BE2C (cell line): ENCODE results near the gene ATXN10.

Experiments used
- DNase-seq: peaks from one replicate; pipeline ENCODE4 v3.0.0-alpha.2; 2020
- H3K27me3 ChIP-seq: fragments of 250-450 bp; sonication (Bioruptor Pico); 2 replicates; pipeline ENCODE4 v1.5.1; 2020; ENCODE audit warnings: mild to moderate bottlenecking
- H3K36me3 ChIP-seq: fragments of 250-450 bp; sonication (Bioruptor Pico); 2 replicates; pipeline ENCODE4 v1.5.1; 2020; ENCODE audit warnings: mild to moderate bottlenecking
- H3K4me1 ChIP-seq: fragments of 250-450 bp; sonication (Bioruptor Pico); 2 replicates; pipeline ENCODE4 v1.5.1; 2020
- H3K4me3 ChIP-seq: 2 replicates; pipeline ENCODE4 v1.5.1; 2011; ENCODE audit warnings: low read depth, low read length
- H3K9me3 ChIP-seq: fragments of 250-450 bp; sonication (Bioruptor Pico); 2 replicates; pipeline ENCODE4 v1.5.1; 2020
- TF ChIP-seq, protein P1 (sequence below): IDR thresholded peaks from 2 replicates; pipeline ENCODE4 v1.5.1; 2012; ENCODE audit warnings: mild to moderate bottlenecking, low read depth, low read length

The ATXN10 gene

GRCh38 chr22:45692549-45692948 is 20.9 kb downstream of the ATXN10 start:
- Histone ChIP-seq H3K27me3 (no peaks in the 10 kb centered on the region), H3K4me3 (no peak overlapping the region), H3K36me3 (peaks cover 62% of the 10 kb centered on the region), H3K9me3 (no peaks in the 10 kb centered on the region; the same call in 1 of the 2 replicates), H3K4me1 (peaks cover 10% of the 10 kb centered on the region)
- no peak for DNase-seq
- TF ChIP-seq, protein P1, sequence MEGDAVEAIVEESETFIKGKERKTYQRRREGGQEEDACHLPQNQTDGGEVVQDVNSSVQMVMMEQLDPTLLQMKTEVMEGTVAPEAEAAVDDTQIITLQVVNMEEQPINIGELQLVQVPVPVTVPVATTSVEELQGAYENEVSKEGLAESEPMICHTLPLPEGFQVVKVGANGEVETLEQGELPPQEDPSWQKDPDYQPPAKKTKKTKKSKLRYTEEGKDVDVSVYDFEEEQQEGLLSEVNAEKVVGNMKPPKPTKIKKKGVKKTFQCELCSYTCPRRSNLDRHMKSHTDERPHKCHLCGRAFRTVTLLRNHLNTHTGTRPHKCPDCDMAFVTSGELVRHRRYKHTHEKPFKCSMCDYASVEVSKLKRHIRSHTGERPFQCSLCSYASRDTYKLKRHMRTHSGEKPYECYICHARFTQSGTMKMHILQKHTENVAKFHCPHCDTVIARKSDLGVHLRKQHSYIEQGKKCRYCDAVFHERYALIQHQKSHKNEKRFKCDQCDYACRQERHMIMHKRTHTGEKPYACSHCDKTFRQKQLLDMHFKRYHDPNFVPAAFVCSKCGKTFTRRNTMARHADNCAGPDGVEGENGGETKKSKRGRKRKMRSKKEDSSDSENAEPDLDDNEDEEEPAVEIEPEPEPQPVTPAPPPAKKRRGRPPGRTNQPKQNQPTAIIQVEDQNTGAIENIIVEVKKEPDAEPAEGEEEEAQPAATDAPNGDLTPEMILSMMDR = no peak

DNA sequence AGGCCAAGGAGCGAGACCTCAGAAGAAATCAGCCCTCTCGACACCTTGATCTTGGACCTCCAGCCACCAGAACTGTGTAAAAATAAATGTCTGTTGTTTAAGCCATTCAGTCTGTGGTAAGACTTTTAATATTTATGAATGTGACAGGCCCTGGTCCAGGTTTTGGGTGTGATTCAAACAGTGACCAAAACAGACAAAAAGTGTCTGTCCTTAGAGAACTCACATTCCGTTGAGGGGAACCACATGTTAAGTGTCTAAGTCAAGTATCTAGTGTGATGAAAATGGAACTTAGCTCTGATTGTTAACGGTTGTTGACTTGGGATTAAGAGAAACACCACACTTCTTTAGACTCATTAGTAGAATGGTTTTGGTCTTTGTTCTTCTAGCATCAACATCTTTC is 22.2 kb downstream of the ATXN10 start:
- H3K4me1 ChIP-seq = peaks cover 2% of the 10 kb centered on the region
- H3K4me3 ChIP-seq = no peak overlapping the region
- no peaks in the 10 kb centered on the region; the same call in 1 of the 2 replicates for H3K9me3 ChIP-seq
- TF ChIP-seq, protein P1 = no peak
- H3K36me3 ChIP-seq = peaks cover 62% of the 10 kb centered on the region
- no peak for DNase-seq
- H3K27me3 ChIP-seq = no peaks in the 10 kb centered on the region

DNA sequence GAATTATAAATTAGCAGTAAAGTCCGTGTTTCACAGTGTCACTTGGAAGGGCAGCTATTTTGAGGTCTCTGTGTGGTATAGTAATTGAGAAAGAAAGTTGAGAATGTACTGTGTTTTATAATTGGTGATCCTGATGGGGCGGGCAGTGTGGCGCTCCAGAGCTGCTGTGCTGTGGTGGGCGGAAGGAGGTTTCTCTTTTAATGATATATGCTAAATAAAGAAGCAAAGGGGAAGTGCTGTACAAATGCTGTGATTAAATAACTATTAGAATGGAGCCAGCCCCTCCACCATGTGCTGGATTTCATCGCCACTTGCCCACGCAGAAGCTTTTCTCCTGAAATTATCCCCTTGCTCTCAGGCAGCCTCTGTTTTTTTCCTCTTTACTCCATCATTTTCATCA is 24.6 kb downstream of the ATXN10 start:
- no peaks in the 10 kb centered on the region; the same call in 1 of the 2 replicates for H3K9me3 ChIP-seq
- TF ChIP-seq, protein P1 = no peak
- H3K4me1 ChIP-seq = no peaks in the 10 kb centered on the region
- no peaks in the 10 kb centered on the region for H3K27me3 ChIP-seq
- H3K4me3 ChIP-seq = no peak overlapping the region
- no peak for DNase-seq
- peaks cover 56% of the 10 kb centered on the region for H3K36me3 ChIP-seq

- no peak for DNase-seq
- Histone ChIP-seq H3K27me3 (no peaks in the 10 kb centered on the region), H3K9me3 (no peaks in the 10 kb centered on the region), H3K4me3 (no peak overlapping the region), H3K36me3 (peaks cover 49% of the 10 kb centered on the region), H3K4me1 (no peaks in the 10 kb centered on the region)
- TF ChIP-seq, protein P1 = no peak
Measured at GRCh38 chr22:45698094-45698493, 26.5 kb downstream of the ATXN10 start.

DNA sequence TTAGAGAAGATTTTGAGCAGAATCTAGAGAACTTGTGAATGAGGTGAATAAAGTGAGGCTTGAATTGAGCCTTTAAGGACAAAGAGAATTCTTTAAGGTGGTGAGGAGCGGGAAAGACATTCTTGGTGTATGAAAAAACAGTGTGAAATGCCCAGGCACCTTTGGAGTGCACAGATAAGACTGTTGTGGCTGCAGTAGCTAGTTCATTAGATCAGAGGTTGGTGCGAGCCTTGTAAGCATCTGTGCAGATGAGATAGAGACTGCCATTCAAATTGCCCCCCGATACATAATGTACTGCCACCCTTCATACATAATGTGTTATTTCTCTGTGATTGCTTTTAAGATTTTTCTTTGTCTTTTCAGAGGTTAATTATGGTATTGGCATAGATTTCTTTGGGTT is 31.3 kb downstream of the ATXN10 start:
- DNase-seq = no peak
- Histone ChIP-seq H3K27me3 (no peaks in the 10 kb centered on the region), H3K4me1 (no peaks in the 10 kb centered on the region), H3K9me3 (no peaks in the 10 kb centered on the region), H3K36me3 (peaks cover 38% of the 10 kb centered on the region), H3K4me3 (no peak overlapping the region)
- TF ChIP-seq, protein P1 = no peak

DNA sequence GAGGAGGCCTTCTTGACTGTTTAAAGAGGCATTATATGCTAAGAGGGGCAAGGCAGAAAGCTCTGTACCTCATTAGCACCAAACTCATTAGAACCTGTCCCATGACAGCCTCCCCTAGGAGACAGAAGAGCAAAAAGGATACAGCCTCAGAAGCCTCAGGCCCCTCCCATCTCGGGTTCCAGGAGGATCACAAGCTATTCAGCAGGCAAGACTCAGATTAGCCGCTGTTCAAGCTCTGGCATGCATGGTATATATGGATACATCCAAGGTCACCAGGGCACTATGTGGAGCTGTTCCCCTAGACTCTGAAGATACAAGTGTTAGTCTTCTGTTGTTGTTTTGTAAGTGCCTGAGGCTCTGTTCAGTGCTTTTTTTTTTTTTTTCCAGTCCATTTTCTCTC is 32.1 kb downstream of the ATXN10 start:
- peaks cover 46% of the 10 kb centered on the region for H3K36me3 ChIP-seq
- H3K4me3 ChIP-seq = no peak overlapping the region
- DNase-seq = no peak
- no peaks in the 10 kb centered on the region for H3K27me3 ChIP-seq
- no peaks in the 10 kb centered on the region; the same call in 1 of the 2 replicates for H3K4me1 ChIP-seq
- no peaks in the 10 kb centered on the region for H3K9me3 ChIP-seq
- TF ChIP-seq, protein P1 = no peak
